NCI-H82 treated with DMSO at 0.1 percent for 48 hours (cell line): ENCODE data around the gene TMEM256.

Experiments
- DNase-seq: peaks from one replicate; lab custom pipeline; 2025; ENCODE audit not compliant: unreplicated experiment; lab: John Stamatoyannopoulos, UW

TMEM256 gene

DNA sequence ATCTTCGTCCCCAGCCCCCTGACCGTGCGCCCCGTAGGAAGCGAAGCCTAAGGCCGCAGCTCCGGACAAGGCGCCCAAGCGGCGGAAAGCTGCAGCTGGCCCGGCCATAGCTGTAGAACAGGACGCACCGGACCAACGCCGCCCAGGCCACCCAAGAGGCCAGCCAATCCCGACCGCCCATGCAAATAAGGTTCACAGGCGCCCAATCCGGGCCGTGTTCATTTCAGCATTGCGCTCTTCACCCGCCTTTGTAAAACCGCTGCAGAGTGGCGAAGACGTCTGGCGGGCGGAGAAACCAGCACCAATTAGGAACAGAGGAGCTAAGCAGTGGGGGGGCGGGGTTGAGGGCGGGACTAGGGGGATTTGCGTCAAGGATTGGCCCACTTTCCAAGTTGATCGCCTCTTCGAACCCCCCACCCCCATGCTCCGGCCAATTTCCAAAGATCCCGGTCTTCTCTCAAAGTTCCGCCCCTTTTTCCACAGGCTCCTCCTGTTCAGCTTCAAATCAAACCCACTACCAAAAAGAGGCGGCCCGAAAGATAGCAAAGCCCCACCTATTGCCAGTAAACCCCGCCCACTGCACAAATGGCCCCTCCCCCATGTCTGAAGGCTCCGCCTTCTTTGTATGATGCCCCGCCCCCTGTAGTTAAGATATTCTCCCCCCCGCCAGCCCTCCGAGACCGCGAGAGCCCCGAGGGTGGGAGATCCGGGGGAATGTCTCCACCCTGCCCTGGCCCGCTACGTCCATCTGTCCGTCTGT is at the start of gene TMEM256:
TSS of gene TMEM256 (minus strand) at position 121 of the 760 bp plus-strand sequence. CDS start at position 108, 13 bp downstream.
- DNase-seq, result peak; percentile 99

DNA sequence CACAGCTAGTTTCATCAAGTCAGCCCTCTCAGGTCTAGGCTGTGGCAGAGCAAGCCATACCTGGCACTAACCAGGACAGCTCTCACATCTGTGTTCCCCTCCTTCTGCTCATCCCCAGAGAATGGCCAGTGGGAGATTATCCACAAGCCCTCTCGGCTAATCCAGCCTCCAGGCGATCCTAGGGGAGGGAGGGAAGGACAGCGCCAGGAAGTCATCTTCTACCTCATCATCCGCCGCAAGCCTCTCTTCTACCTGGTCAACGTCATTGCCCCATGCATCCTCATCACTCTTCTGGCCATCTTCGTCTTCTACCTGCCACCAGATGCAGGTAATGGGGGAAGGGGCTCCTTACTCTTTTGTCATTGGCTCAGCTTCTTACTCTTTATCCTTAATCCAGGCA is 44.6 kb upstream of the TMEM256 start:
- peak; percentile 22 for DNase-seq

DNA sequence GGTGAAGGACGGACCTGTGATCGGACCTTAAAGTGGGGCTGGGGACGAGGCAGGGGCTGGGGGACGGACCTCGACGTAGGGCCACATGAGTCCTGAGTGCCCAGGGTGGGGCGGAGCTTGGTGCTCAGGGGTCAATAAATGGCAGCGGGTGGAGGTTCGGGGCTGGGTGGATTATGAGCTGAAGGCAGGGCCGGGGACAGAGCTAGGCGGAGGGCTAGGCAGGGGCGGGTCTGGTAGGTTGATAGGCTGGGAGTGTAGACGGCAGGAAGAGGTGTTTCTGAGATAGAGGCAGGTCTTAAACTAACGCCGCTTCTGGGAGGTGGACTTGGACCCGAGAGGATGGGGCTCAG is 41.7 kb upstream of the TMEM256 start:
- peak; percentile 80 for DNase-seq

DNA sequence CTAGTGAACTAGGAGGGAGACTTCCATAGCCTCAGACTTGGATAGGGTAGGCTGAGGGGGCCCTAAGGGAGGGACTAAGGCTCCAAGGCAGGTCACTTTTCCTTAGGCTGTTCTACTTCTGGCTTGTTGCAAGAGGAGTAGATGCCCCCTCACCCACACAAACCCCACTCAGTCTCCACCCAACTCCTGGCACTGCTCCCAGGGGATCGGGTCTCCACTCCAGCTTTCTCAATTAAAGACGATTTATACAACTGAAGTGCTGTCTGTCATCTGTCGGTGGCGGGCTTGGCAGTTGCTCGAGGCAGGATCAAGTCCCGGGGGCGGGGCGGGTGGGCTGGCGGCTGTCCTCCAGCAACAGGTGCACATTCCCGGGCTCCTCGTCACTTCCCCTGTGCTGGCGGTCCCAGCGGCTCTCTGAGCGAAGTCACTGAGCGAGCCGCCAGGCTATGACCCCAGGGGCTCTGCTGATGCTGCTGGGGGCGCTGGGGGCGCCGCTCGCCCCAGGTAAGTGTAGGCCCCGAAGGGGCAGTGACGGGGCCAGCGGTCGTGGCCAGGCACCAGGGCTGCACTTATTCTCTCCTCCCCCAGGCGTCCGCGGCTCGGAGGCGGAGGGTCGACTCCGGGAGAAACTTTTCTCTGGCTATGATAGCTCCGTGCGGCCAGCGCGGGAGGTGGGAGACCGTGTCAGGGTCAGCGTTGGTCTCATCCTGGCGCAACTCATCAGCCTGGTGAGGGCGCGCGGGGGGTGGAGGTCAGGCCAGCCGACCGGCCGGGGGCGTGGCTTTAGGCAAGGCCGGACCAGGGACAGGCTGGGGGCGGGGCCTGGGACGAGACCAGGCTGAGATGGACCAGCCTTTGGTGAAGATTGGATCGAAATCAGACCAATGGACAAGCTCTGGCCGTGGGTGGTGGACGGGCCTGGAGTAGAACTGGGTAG is 41.1 kb upstream of the TMEM256 start, which contains the start of gene CHRNB1:
TSS of gene CHRNB1 (plus strand) at position 380 of the 937 bp plus-strand sequence. CDS start at position 447, 67 bp downstream.
- peak; percentile 92 for DNase-seq

DNA sequence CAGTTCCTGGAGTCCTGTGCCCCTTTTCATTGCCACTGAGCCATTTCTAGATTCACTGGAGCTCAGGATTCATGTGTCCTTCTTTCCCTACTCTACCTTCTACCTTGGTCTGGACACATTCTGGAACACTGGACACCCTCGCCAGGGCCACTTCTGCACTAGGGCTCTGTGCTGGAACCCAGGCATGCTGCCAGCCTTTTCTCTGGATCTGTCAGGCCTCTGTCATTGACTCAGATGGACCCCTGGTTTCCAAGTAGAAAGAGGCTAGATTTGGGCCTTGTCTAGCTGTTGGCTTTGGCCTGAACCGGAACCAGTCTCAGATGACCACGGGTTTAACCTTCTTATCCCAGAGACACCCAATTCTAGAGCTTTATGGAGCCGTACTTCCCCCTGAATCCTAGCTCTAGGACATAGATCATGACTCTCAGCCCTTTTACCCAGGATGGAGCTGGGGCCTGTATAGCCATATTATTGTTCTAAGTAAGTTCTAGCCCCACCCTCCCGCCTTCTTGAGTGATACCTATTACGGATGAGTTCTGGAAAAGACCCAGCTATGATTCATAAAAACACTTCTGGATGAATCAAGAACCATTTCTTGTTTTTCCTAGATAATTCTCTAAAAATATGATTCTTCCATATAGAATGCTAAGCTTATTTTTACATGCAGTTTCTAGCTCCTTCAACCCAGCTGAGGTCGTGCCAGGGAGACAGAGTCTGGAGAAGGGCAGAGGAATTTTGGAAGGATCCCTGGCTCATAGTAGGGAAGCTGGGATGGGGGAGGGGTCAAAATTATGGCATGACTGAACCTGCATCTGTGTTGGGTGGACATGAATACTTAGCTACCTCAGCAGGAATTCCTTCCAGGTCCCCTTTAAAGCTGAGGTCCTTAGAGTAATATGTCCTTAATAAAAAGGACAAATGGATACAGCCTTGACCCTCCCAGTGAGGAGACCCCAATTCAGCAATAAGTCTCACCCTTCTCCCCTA is 39.9 kb upstream of the TMEM256 start:
- no peak for DNase-seq

DNA sequence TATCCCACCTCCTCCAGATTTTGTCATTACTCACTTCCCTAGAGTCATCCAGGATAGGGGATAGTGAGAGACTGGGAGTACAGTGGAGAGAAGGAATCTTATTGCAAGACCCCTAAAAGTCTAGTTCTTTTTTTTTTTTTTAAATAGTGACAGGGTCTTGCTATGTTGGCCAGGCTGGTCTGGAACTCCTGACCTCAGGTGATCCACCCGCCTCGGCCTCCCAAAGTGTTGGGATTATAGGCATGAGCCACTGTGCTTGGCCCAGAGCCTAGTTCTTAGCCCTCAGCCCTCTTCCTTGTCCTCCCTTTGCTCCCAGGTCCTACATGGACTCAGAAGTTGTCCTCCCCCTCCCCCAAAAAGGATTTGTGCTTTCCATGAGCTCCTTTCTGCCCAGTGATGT is 38.2 kb upstream of the TMEM256 start:
- no peak for DNase-seq

DNA sequence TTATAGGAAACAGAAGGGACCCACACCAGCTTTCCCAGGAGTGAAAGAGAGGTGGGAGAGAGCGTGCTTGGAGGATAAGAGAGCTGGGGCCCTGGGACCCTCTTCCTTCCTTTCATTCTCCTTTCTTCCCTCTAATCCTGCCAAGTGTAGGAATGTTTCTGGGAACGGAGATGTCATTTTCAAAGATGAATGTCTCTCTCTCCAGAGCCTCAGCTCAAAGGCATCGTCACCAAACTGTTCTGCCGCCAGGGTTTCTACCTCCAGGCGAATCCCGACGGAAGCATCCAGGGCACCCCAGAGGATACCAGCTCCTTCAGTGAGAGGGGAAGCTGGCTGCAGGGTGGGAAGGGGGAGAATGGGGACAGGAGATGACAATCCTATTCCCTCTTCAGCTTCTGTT is 37.4 kb upstream of the TMEM256 start:
- DNase-seq, result no peak

DNA sequence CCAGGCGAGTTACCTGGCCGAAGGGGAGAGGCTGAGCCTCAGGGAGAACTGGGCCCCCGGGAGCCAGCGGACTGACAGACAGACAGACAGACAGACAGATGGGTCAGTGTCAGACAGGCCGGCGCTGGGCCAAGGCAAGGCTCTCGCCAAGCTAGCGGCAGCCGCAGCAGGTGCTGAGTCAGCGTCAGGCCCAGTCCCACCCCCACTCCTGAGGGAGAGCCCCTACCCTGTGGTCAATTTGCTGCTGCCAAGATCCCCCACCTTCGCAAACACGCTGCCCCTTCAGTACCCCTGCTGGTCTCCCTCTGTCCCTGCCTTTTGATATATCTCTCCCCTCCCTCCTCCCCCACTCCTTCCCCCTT is 36.9 kb upstream of the TMEM256 start:
- peak; percentile 57 for DNase-seq

DNA sequence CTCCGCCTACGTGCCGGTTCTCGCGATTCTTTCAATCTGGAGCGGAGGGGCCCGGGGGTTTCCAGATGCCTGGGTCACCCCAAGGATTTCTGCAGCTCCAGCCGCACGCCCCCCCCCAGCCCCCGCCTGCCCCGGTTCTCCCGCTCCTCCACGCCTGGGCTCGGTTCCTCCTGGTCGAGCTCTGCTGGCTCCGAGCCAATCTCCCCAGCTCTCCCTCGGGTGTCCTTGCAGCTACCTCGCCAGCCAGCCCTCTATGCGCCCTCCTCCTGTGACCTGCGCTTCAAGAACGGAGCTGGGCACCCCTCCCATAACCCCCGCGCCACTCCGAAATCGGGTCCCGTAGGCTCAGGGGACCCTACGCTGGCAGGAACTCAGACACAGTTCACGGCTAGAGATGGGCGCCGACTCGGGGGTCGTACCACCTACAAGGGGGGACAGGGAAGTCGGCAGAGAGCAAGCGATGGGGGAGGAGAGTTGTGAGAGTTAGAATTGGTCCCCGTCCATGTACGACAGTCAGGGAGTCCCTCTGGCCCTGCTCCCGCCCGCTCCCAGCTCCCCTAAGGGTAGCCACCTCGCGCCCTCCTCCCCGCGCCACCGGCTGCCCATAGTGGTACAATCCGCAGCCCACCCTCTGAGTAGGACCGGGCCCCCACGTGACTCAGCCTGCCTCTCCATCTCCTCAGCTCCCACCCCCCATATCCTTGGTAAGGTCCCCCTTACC is 36.4 kb upstream of the TMEM256 start:
- DNase-seq, result peak; percentile 74

DNA sequence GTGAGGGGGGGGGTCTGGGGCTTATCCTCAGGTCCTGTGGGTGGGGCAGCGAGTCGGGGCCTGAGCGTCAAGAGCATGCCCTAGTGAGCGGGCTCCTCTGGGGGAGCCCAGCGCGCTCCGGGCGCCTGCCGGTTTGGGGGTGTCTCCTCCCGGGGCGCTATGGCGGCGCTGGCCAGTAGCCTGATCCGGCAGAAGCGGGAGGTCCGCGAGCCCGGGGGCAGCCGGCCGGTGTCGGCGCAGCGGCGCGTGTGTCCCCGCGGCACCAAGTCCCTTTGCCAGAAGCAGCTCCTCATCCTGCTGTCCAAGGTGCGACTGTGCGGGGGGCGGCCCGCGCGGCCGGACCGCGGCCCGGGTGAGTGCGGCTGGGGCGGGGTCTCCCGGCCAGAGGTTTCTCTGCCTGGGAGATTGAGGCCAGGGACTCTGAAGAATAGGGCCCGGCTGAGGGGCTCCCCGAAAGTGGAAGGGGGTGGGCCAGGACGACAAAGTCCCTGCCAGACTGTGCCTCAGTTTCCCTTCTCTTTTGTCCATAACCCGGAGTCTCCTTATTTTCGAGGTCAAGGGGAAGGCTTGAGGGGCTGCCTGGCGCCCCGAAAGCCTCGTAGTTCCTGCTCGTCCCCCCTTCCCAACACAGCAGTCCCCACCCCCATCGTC is 35.7 kb upstream of the TMEM256 start, which contains the start of gene FGF11:
TSS of gene FGF11 (plus strand) at position 51 of the 651 bp plus-strand sequence. CDS start at position 160, 109 bp downstream.
- no peak for DNase-seq

DNA sequence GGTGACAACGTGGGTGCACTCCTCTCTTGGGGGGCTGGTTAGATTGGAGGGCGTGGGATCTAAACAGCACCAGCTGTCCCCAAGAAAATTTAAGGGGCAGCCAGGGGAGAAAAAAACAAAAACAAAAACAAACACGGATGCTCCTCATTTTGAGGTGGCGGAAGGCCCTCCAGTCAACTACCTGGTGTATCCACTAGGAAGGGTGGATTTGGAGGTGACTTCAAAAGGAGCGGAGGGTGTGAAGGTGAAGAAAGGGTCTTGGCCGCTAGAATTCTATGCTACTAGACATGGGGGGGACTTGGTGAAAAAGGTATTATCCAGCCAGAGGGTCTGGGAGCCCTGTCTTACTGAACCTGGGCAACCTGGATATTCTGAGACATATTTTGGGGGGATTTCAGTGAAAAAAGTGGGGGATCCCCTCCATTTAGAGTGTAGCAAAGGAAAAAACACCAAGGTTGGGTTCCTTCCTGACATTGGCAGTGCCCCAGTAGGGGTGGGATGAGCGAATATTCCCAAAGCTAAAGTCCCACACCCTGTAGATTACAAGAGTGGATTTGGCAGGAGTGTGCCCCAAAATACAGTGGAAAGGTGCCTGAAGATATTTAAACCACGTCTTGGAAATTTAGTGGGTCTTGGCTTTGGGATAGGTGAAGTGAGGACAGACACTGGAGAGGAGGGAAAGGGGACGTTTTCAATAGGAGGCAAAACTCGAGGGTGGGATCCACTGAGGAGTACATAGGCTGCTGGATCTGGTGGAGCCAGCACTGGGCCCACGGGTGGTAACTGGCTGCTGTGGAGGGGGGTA is 35.0 kb upstream of the TMEM256 start:
- DNase-seq, result no peak

DNA sequence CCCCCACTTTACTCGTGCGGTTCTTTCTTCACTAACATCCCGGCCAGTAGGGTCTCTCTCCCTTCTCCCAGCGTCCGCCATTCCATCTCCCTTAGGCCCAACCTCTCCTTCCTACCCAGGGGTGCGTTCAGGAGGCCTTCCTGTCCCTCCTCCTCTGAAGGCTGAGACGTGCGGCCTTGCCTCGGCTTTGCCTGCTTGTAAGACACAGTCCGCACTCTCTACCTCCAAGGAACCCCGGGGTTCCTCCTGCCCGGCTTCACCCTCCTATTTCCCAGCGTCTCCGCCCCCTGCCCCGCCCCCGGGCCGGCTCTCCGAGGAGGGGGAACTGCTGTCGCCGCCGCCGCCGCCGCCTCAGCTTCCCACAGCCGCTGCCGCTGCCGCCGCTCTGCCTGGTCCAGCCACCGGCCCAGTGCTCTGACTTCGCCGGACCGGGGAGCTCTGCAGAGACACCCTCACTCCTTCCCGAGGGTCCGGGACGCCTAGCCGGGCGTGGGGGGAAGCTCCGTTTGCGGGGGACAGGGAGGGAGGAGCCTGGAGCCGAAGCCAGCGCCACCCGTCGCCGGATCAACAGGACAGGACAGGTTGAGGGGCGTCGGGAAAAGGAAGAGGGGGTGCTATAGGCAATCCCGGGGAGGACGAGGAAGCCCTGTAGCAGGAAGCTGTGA is 34.2 kb upstream of the TMEM256 start:
- no peak for DNase-seq

DNA sequence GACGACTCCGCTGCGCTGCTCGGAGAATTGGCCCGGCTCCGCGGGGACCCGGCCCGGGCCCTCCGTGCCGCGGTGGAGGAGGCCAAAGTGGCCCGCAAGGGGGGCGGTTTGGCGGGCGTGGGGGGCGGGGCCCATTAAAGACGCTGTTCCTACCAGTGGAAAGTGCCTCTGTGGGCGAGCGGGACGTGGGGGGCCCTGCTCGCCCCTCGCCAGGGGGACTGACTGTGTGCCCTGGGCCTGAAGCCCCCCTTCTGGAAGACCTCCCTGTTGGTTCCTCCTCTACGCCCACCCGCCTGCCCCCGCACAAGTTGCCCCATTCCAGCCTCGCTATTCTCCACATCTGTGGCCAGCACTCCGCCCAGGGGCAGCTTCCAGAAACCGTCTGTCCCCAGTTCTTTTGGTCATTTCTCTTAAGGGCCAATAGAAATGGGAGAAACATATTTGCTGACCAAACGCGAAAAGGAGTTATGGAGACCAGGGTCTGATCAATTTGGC is 33.5 kb upstream of the TMEM256 start:
- DNase-seq, result no peak

DNA sequence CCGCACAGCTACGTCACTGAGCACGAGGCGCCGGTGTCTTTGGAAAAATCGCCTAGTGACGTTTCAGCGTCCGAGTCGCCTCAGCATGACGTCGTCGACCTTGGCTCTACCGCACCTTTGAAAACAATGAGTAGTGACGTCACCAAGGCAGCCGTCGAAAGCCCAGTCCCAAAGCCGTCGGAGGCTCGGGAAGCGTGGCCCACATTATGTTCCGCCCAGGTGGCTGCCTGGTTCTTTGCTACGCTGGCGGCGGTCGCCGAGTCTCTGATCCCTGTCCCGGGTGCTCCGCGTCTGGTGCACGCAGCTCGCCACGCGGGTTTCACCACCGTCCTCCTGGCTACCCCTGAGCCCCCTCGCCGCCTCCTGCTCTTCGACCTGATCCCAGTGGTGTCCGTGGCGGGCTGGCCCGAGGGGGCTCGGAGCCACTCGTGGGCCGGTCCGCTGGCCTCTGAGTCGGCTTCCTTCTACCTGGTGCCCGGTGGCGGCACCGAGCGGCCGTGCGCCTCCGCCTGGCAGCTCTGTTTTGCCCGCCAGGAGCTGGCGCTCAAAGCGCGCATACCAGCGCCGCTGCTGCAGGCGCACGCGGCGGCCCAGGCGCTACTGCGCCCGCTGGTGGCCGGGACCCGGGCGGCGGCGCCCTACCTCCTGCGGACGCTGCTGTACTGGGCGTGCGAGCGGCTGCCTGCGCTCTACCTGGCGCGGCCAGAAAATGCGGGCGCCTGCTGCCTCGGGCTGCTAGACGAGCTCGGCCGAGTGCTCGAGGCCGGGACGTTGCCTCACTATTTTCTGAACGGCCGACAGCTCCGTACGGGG is 32.9 kb upstream of the TMEM256 start:
- peak; percentile 47 for DNase-seq

DNA sequence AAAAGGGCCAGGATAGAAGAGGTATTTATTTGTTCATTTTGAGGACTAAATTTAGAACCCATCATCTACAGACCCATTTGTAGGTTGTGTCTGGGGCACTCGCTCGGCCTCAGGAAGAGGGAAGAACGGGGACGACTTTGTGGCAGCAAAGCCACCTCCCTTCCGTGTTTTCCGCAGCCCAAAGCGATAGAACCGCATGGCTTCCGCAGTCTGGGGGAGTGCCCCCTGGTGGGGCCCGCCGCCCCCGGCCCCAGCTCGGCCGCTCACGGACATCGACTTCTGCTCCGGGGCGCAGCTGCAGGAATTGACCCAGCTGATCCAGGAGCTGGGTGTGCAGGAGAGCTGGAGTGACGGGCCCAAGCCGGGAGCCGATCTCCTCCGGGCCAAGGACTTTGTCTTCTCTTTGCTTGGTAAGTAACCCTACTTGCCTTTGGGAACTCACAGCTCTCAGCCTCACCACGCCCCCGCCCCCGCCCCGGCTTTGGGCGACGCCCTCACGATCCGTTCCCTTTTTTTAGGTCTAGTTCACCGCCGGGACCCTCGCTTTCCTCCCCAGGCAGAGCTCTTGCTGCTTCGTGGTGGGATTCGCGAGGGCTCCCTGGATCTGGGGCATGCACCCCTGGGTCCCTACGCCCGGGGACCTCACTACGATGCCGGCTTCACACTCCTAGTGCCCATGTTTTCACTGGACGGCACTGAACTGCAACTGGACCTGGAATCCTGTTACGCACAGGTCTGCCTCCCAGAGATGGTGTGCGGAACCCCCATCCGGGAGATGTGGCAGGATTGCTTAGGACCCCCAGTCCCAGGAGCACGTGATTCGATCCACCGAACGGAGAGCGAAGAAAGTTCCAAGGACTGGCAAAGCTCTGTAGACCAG is 32.0 kb upstream of the TMEM256 start:
- DNase-seq, result no peak

DNA sequence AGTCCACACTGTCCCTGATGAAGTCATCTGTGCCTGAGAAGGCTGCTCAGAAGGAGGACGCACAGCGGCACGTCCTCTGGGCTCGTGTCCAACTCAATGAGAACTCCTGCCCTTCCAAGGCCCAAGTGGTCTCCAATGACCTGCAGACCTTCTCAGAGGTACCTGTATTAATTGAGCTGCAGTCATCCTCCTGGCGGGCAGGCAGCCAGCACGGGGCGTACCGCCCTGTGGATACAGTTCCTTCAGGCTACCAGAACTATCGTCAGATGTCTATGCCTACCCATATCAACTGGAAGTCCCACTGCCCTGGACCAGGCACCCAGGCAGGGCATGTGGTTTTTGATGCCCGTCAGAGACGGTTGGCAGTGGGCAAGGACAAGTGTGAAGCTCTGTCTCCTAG is 28.4 kb upstream of the TMEM256 start:
- no peak for DNase-seq
